ENCODE data around the gene PSMB7.

Gene PSMB7

GRCh38 chr9:124366476-124367220 is 48.6 kb downstream of the PSMB7 start:
- H3K14ac ChIP-seq (ENCODE audit: low read length in 2 of 2), result no peak overlapping the region
- H2BK5ac ChIP-seq (ENCODE audit: low read depth, low read length, poor library complexity, severe bottlenecking), result no peak overlapping the region
- H3K4ac ChIP-seq (ENCODE audit: low read depth in 1 of 2, low read length in 2 of 2), result no peak overlapping the region
- H3K36me3 ChIP-seq (ENCODE audit: control insufficient read depth in 1 of 2, insufficient read depth in 2 of 2, low read depth in 1 of 2, low read length in 2 of 2), result peaks cover 12 to 36% of the 10 kb centered on the region in 2 experiments
- no peak overlapping the region for H3K18ac ChIP-seq (ENCODE audit: low read depth in 1 of 2, low read length in 2 of 2)
- no peak overlapping the region for H3K4me2 ChIP-seq (ENCODE audit: low read length, poor library complexity, severe bottlenecking)
- no peaks in the 10 kb centered on the region for H3K27me3 ChIP-seq (ENCODE audit: control insufficient read depth in 1 of 2, insufficient read depth in 1 of 2, low read length in 2 of 2)
- no peak overlapping the region for H2BK12ac ChIP-seq (ENCODE audit: low read length in 2 of 2)
- no peak overlapping the region for H3K9ac ChIP-seq (ENCODE audit: low read length)
- H3K23ac ChIP-seq (ENCODE audit: low read length in 2 of 2), result no peak overlapping the region
- no peaks in the 10 kb centered on the region for H3K9me3 ChIP-seq (ENCODE audit: control insufficient read depth, low read length)
- H4K91ac ChIP-seq (ENCODE audit: low read length), result no peak overlapping the region
- H3K79me1 ChIP-seq (replicated peaks; ENCODE audit: low read length, poor library complexity, severe bottlenecking), result peaks cover 31% of the 10 kb centered on the region
- DNase-seq, result peak; percentile 37
- no peak overlapping the region for H3K27ac ChIP-seq (ENCODE audit: low read length, poor library complexity, severe bottlenecking)
- no peak overlapping the region for H2BK120ac ChIP-seq (ENCODE audit: low read depth, low read length)
- no peak overlapping the region for H4K8ac ChIP-seq (ENCODE audit: low read length)
- no peak overlapping the region for H2AK5ac ChIP-seq (ENCODE audit: low read length, severe bottlenecking)
- H3K4me3 ChIP-seq (ENCODE audit: insufficient read depth in 1 of 2, low read depth in 1 of 2, low read length in 2 of 2), result no peak overlapping the region
- peaks cover 6% of the 10 kb centered on the region for H3K4me1 ChIP-seq (ENCODE audit: control insufficient read depth, insufficient read depth, low read depth, low read length)
- 95% methylated on average over 8 of the region's 10 CpGs for WGBS
- H2AFZ ChIP-seq (ENCODE audit: low read depth, low read length), result no peak overlapping the region
- H2BK15ac ChIP-seq (ENCODE audit: low read depth, poor library complexity, severe bottlenecking), result no peak overlapping the region

GRCh38 chr9:124365036-124365435 is 50.2 kb downstream of the PSMB7 start:
- Histone ChIP-seq H2BK120ac (ENCODE audit: low read depth, low read length) (no peak overlapping the region), H2BK15ac (ENCODE audit: low read depth, poor library complexity, severe bottlenecking) (no peak overlapping the region), H3K14ac (ENCODE audit: low read length in 2 of 2) (no peak overlapping the region), H4K8ac (ENCODE audit: low read length) (no peak overlapping the region), H3K9ac (ENCODE audit: low read length) (no peak overlapping the region), H2BK12ac (ENCODE audit: low read length in 2 of 2) (no peak overlapping the region), H4K91ac (ENCODE audit: low read length) (no peak overlapping the region), H2AK5ac (ENCODE audit: low read length, severe bottlenecking) (no peak overlapping the region), H3K79me1 (replicated peaks; ENCODE audit: low read length, poor library complexity, severe bottlenecking) (peaks cover 35% of the 10 kb centered on the region), H3K4me3 (ENCODE audit: insufficient read depth in 1 of 2, low read depth in 1 of 2, low read length in 2 of 2) (no peak overlapping the region), H3K4ac (ENCODE audit: low read depth in 1 of 2, low read length in 2 of 2) (no peak overlapping the region), H3K27ac (ENCODE audit: low read length, poor library complexity, severe bottlenecking) (no peak overlapping the region), H3K23ac (ENCODE audit: low read length in 2 of 2) (no peak overlapping the region), H2BK5ac (ENCODE audit: low read depth, low read length, poor library complexity, severe bottlenecking) (no peak overlapping the region), H2AFZ (ENCODE audit: low read depth, low read length) (no peak overlapping the region), H3K36me3 (ENCODE audit: control insufficient read depth in 1 of 2, insufficient read depth in 2 of 2, low read depth in 1 of 2, low read length in 2 of 2) (peaks cover 16 to 36% of the 10 kb centered on the region in 2 experiments), H3K18ac (ENCODE audit: low read depth in 1 of 2, low read length in 2 of 2) (no peak overlapping the region), H3K4me1 (ENCODE audit: control insufficient read depth, insufficient read depth, low read depth, low read length) (peaks cover 12% of the 10 kb centered on the region), H3K27me3 (ENCODE audit: control insufficient read depth in 1 of 2, insufficient read depth in 1 of 2, low read length in 2 of 2) (no peaks in the 10 kb centered on the region), H3K9me3 (ENCODE audit: control insufficient read depth, low read length) (no peaks in the 10 kb centered on the region), H3K4me2 (ENCODE audit: low read length, poor library complexity, severe bottlenecking) (no peak overlapping the region)
- WGBS, result 95% methylated on average over 8 of the region's 8 CpGs
- no peak for DNase-seq

GRCh38 chr9:124364141-124364540 is 51.1 kb downstream of the PSMB7 start:
- Histone ChIP-seq H3K18ac (ENCODE audit: low read depth in 1 of 2, low read length in 2 of 2) (no peak overlapping the region), H3K27ac (ENCODE audit: low read length, poor library complexity, severe bottlenecking) (no peak overlapping the region), H4K91ac (ENCODE audit: low read length) (no peak overlapping the region), H3K27me3 (ENCODE audit: control insufficient read depth in 1 of 2, insufficient read depth in 1 of 2, low read length in 2 of 2) (no peaks in the 10 kb centered on the region), H3K14ac (ENCODE audit: low read length in 2 of 2) (no peak overlapping the region), H3K9ac (ENCODE audit: low read length) (no peak overlapping the region), H3K9me3 (ENCODE audit: control insufficient read depth, low read length) (no peaks in the 10 kb centered on the region), H3K4ac (ENCODE audit: low read depth in 1 of 2, low read length in 2 of 2) (no peak overlapping the region), H2AK5ac (ENCODE audit: low read length, severe bottlenecking) (no peak overlapping the region), H4K8ac (ENCODE audit: low read length) (no peak overlapping the region), H3K23ac (ENCODE audit: low read length in 2 of 2) (no peak overlapping the region), H2AFZ (ENCODE audit: low read depth, low read length) (no peak overlapping the region), H3K36me3 (ENCODE audit: control insufficient read depth in 1 of 2, insufficient read depth in 2 of 2, low read depth in 1 of 2, low read length in 2 of 2) (peaks cover 20 to 36% of the 10 kb centered on the region in 2 experiments), H3K4me3 (ENCODE audit: insufficient read depth in 1 of 2, low read depth in 1 of 2, low read length in 2 of 2) (no peak overlapping the region), H3K79me1 (replicated peaks; ENCODE audit: low read length, poor library complexity, severe bottlenecking) (peaks cover 30% of the 10 kb centered on the region), H2BK5ac (ENCODE audit: low read depth, low read length, poor library complexity, severe bottlenecking) (no peak overlapping the region), H3K4me1 (ENCODE audit: control insufficient read depth, insufficient read depth, low read depth, low read length) (peaks cover 12% of the 10 kb centered on the region), H3K4me2 (ENCODE audit: low read length, poor library complexity, severe bottlenecking) (no peak overlapping the region), H2BK120ac (ENCODE audit: low read depth, low read length) (no peak overlapping the region), H2BK15ac (ENCODE audit: low read depth, poor library complexity, severe bottlenecking) (no peak overlapping the region), H2BK12ac (ENCODE audit: low read length in 2 of 2) (no peak overlapping the region)
- no peak for DNase-seq
- 94% methylated on average over 4 of the region's 4 CpGs for WGBS

- 94% methylated on average over 21 of the region's 21 CpGs for WGBS
- no peak overlapping the region for H2BK120ac ChIP-seq (ENCODE audit: low read depth, low read length)
- H3K4me3 ChIP-seq (ENCODE audit: insufficient read depth in 1 of 2, low read depth in 1 of 2, low read length in 2 of 2), result no peak overlapping the region
- no peak overlapping the region for H3K23ac ChIP-seq (ENCODE audit: low read length in 2 of 2)
- no peak overlapping the region for H3K14ac ChIP-seq (ENCODE audit: low read length in 2 of 2)
- no peaks in the 10 kb centered on the region for H3K27me3 ChIP-seq (ENCODE audit: control insufficient read depth in 1 of 2, insufficient read depth in 1 of 2, low read length in 2 of 2)
- no peak overlapping the region for H3K4me2 ChIP-seq (ENCODE audit: low read length, poor library complexity, severe bottlenecking)
- no peak overlapping the region for H3K4ac ChIP-seq (ENCODE audit: low read depth in 1 of 2, low read length in 2 of 2)
- no peak overlapping the region for H2BK5ac ChIP-seq (ENCODE audit: low read depth, low read length, poor library complexity, severe bottlenecking)
- H2AFZ ChIP-seq (ENCODE audit: low read depth, low read length), result no peak overlapping the region
- no peak overlapping the region for H2AK5ac ChIP-seq (ENCODE audit: low read length, severe bottlenecking)
- no peak overlapping the region for H2BK15ac ChIP-seq (ENCODE audit: low read depth, poor library complexity, severe bottlenecking)
- H3K4me1 ChIP-seq (ENCODE audit: control insufficient read depth, insufficient read depth, low read depth, low read length), result peaks cover 13% of the 10 kb centered on the region
- no peaks in the 10 kb centered on the region for H3K9me3 ChIP-seq (ENCODE audit: control insufficient read depth, low read length)
- DNase-seq, result no peak
- no peak overlapping the region for H4K91ac ChIP-seq (ENCODE audit: low read length)
- no peak overlapping the region for H4K8ac ChIP-seq (ENCODE audit: low read length)
- no peak overlapping the region for H3K18ac ChIP-seq (ENCODE audit: low read depth in 1 of 2, low read length in 2 of 2)
- no peak overlapping the region for H2BK12ac ChIP-seq (ENCODE audit: low read length in 2 of 2)
- H3K36me3 ChIP-seq (ENCODE audit: control insufficient read depth in 1 of 2, insufficient read depth in 2 of 2, low read depth in 1 of 2, low read length in 2 of 2), result peaks cover 21 to 39% of the 10 kb centered on the region in 2 experiments
- no peak overlapping the region for H3K9ac ChIP-seq (ENCODE audit: low read length)
- H3K27ac ChIP-seq (ENCODE audit: low read length, poor library complexity, severe bottlenecking), result no peak overlapping the region
- H3K79me1 ChIP-seq (replicated peaks; ENCODE audit: low read length, poor library complexity, severe bottlenecking), result peaks cover 29% of the 10 kb centered on the region
Measured at GRCh38 chr9:124363326-124364096, 51.7 kb downstream of the PSMB7 start.

Data from mesenchymal stem cell (in vitro differentiated cells and primary cell).